HG03442 (cell line): Measurements from ENCODE around the gene HOXA11.

Source experiments
- ATAC-seq: cut with Tn5 transposase; IDR thresholded peaks from one replicate; pipeline ENCODE4 v1.9.1; 2021; ENCODE audit warnings: mild to moderate bottlenecking, moderate library complexity; ENCODE audit not compliant: unreplicated experiment

The HOXA11 gene

DNA sequence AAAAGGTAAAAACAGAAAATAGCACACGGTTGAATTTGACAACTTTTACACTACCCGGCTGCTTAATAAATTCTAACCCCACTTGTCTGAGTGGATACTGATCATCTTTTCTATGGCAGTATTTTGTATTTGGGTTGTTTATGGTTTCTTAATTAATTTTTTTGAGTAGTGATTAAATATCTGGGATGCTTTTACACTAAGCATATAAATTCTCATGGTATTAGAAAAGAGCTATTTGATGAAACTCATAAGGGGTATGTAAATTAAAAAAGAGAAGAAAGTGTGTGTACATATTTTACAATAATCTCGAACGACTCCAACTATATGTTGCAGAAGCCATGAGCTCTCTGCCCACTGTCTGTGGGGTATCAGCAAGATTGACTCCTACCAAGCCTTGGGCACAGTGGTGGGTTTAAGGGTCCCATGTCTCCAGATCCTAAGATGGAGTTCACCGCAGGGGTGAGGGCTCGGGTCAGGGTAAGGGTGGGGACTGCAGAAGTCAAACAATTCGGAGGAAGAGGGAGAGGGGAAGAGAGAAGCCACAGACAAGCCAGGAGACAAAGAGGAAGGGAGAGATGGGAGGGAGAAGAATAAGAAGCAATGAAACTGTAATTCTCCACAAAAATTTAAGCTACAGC, 22.4 kb upstream of the HOXA11 start:
- ATAC-seq = no peak

DNA sequence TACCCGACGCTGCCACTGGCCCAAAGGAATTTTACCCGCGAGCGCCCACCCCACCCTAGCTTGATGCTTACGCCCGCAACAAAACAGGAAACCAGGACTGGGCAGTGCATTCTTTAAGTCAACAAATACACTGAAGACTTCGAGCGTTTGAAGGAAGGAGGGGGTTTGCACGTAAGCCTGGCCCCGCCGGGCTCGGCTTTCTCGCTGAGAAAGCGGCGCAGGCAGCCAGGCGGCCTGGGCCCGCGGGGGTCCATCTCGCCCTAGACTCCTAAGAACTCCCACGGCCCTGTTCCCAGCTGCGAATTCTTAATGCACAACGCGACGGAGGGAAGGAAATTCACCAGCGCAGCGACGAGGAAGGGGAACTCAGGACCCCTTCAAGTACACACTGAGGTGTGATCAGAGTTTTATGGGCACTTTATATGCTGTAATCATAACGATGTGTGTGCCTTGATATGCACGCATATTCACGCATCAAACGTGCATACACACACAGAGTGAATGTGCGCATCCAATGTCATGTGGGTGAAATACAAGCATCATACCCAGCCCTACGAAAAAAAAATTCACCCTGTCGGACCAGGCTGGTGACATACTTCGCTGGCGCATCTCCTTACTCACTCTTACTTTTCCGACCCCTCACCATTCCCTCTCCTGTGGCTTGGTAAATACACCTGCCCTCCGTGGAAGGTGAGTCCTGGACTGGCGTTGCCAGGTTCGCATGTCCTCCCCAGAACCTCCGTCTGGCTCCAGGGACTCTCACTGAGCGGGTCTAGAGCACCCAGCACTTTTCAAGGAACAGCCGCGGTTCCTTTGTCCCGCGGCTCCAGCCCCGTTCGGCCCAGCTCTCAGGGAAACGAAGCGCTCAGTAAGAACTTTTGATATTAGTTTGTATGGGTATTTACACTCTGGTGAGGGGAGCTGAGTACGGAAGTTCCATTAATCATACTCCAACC, 20.6 kb upstream of the HOXA11 start:
- ATAC-seq = no peak

DNA sequence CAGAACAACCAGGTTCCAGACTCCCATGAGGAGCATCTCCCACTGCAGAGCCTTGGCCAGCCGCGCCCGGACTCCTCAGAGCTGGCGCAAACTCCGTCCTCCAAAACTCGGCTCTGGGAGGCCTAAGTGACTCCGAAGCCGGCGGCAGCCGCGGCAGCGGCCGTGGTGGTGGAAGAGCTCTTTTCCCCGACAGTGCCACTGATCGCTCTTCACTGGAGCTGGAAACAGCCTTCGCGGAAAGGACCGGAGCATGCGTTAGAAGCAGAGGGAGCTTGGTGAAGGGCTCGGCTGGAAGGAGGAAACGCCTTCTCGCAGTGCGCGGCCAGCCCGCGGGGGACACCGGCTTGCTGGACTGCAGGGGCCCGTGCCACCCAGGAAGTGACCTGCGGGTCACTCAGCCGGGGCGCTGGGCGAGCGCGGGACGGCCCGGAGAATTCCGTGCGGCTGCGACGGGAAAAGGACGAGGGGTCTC, 19.9 kb upstream of the HOXA11 start:
- ATAC-seq = no peak

DNA sequence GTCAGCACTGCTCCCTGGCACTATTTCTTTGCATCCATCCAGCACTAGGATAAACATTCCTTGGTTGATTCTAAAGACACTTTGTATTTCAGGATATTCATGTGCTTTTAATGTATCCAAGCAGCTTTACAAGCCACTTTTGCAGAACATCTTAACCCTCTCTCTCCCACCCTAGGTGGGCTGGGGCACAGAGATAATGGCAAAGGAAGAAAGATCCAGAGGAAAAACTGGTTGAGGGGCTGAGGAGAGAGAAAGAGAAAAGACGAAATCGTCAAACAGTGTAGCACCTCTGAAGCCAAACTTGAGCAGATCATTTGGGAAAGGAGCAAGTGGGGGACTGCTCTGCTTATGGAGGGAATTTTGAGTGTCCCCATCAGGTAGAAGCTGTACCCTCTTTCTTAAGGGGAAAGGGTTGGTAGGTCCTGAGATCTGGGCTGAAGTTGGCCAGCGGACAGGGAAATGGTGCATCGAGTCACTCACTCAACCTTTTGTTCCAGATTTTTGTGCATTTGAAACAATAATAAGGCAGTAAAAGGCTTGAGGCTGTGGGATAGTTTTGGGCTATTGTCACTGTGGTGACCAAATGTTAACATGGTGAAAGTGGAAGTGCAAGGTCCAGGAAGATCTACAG, 19.0 kb upstream of the HOXA11 start:
- no peak for ATAC-seq

DNA sequence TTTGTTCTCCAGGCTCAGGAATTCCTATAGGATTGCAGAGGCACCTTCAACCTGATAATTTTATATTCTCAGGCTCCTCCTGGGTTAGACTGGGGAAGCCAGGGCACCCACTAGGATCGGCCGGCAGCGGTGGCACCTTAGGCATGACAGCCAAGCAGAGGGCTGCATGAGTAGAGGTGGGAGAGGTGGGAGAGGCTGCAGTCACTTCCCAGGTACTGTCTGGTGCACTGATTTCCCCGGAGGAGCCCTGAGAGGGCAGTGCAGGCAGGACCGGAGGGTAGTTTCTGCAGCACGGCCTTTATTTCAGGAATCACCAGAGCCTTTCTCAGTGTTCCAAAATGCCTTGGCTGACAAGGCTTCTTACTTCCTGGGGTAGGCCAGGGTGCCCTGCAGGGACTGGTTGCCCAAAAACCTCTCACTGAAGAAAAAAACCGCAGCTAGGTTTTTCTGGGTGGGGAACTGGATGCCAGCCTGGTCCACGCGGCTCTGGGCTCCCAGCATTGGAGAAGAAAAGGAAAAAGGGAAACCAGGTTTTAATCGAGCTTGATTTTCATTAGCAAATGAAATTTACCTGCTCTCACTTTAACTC, 18.4 kb upstream of the HOXA11 start:
- no peak for ATAC-seq

DNA sequence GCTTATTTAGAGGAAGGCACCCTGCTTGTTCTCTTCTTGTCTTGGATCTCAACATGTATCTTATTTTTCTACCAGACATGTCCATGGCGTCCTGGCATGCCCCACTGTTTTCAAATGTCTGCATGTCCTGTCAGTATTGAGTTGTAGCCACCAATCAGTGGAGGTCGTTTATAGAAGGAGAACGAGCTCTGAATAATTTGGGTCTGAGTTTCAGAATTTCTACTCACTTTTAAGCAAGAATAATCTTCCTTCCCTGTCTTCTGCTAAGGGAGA, 17.8 kb upstream of the HOXA11 start:
- ATAC-seq = no peak

DNA sequence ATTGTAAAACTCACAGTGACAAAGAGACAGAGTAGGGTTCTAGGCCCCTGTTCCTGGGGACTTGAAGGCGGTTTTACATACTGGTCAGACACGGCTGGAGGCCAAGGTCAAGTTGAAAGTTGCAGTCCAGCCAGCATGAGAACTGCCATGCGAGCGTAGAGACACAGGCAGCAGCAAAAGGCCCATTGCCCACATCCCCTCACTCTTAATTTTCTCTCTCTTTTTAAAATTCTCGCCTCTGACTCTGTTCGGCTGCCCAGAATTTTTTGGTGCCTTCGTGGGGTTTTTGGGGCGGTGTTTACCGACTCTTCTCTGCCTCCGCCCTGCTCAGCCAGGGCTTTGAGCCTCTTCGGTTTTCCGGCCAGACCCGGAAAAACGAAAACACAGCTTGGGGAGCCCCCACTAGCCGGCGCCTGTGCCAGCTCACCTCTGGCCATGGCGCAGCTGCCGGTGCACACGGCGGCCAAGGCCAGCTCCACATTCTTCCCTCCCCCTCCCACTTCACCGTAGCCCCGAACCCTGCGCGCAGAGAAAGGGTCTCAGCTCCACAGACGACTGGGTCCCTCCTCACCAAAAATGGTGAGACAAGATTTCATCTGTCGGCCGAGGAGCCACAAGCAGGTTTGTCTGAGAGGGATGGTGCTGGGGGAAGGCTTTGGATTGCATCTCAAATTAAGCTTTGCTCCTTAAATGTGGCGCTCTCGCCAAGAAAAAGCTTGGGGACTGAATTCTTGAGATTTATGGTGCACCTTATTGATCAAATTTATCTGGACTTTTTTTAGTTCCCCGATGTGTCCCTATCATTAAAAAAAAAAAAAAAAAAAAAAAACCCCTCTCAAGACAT, 17.2 kb upstream of the HOXA11 start:
- ATAC-seq = no peak

DNA sequence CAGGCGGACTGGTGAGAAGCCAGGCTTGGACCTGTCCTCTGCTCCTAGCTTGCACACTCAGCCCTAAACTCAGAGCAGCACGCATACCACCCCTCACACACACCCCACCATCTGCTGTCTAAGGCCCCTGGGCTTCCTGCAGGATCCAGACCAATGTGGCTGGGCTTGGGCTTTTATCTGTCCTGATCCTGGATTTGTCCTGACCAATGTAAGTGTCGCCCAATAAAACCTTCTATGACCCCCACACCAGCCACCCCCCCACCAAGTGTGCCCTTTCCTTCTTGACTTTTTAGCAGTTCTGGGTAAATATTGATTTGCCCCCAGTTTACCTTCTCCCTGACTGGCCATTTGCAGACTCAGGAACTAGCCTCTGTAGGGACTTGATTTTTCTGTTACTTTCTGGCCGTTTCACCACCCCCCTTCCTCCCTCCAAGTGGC, 16.6 kb upstream of the HOXA11 start:
- no peak for ATAC-seq

DNA sequence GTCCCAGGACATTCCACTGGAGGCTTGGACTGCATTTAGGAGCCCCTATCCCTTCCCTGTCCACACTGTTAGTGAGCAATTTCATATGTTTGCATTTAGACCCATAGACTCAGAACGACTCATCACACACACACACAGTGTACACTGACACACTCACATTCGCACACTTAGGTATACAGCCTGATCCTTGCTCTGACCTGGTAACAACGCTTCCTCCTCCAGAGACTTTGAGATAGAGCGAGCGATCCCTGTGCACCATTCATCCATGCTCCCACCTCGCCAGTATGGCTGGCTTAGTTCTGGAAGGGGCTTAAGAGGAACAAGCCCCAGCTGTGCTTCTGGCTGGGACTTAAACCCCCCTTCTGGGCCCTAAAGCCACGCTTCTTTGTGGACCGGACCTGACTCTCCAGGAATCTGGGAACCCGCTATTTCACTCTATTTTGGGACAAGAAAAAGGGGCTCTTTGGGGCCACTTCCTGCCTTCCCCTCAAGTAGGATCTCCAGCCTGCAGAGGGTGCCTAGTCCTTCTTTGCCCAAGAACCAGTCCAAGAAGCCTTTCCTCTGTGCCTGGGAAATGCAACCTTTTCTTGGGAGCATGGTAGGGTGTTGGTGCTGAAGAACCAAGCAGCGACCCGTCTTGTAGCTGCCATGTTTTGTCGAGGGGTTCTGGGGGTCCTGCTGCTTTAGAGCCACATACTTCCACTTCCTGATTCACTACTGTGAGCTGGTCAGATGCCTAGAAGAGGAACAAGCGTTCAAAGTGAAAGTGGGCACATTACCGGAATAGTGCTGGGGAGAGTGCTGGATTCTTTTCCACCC, 15.9 kb upstream of the HOXA11 start:
- no peak for ATAC-seq

DNA sequence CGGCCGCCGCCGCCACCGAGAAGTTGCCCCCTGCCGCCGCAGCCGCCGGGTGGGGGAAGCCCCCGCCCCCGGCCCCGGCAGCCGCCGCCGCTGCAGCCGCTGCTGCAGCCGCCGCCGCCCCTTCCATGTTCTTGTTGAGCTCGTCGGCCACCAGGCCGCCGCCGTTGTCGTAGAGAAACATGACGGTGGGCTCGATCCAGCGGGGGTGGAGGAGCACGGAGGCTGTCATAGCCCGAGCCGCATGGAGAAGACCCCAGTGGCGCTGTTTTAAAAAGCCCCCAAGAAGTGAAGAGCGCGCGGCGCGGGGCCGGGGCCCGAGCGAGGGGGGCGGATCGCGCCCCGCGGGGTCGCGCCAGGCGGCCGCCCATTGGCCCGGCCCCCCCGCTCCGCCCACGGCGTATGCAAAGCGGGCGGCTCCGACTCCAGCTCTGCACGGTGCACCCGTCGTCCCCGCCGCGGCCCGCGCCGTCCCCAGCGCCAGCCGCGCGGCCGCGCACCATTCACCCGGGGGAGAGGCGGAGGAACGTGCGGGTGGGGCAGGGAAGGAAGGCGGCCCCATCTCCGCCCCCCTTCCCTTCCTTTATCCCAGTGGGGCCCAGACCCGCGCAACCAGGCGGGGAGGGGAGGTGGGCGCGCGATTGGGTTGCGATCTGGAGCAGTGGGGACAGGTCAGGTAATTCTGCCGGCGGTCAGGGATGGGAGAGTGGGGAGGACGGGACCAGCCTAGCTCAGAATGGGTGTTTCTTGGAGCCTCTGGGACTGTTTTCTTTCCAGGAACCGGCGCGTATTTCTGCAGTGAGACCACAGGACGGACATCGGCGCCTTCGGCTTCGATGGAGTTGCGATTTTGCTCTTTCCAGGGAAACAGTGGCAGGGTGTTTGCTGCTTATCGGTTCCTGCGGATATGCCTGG, 15.1 kb upstream of the HOXA11 start, which contains the start of gene HOXA13:
TSS of gene HOXA13 (minus strand) at position 243 of the 912 bp plus-strand sequence. CDS start at position 229, 14 bp downstream.
- ATAC-seq = no peak

DNA sequence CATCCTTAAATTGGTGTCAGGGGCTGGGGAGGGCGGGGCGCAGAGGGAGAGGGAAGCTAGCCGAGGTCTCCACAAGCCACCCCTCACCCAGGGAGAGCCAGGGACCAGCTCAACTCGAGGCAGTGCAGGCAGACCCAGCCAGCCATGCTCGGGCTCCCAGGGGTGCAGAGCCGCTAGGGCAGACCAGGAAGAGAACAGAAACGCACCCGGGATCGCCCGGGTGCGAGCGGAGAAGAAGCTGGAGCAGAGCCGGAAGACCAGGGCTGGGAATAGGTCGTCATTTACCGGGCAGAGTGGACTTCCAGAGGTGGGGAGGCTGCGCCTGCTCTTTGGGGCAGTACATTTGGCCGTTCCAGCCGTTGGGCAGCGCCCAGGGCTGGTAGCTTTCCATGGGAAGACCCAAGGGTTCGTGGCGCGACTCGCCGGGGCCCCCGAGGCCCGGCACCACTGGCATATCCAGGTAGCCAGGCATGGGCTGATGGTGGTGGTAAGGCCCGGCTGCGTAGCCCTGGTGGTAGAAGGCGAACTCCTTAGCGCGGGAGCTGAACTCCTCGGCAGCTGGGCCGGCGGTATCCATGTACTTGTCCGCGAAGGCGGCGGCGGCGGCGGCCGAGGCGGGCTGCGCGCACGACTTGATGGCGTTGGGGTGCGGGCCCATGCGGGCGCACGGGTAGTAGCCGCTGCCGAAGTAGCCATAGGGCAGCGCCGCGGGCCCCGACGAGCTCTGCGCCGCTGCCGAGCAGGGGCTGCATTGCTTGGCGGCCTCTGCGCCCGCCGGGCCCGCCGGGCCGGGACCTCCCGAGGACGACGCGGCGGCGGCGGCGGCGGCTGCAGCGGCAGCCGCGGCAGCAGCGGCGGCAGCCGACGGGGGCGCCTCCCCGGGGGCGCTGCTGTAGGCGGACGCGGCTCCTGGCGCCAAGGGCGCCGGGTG, 14.1 kb upstream of the HOXA11 start:
- no peak for ATAC-seq

DNA sequence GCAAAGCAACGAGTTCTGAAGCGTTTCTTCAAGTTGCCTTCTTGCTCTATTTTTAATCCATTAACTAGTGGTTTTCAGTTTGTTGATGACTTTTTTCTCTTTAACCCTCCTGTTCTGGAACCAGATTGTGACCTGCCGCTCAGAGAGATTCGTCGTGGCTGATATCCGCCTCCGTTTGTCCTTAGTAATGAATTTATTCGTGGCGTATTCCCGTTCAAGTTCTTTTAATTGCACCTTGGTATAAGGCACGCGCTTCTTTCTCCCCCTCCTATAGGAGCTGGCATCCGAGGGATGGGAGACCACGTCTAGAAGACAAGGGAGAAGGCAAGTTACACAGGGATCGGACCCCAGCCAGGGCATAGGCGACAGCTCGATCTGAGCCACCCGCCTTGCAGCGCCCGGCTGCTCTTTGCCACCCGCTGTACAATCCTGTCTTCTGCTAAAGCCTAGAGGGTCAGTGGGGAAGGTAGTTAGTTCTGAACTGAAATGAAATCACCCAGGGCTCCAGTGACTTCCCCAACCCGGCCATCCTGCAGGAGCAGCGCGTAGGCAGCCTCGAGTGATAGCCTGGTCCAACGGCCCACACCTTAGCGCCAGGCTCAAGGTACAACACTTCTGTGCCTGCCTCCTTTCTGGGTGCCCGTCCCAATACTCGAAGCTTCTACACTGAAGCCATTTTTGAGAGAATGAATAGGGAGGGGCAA, 13.3 kb upstream of the HOXA11 start:
- no peak for ATAC-seq

DNA sequence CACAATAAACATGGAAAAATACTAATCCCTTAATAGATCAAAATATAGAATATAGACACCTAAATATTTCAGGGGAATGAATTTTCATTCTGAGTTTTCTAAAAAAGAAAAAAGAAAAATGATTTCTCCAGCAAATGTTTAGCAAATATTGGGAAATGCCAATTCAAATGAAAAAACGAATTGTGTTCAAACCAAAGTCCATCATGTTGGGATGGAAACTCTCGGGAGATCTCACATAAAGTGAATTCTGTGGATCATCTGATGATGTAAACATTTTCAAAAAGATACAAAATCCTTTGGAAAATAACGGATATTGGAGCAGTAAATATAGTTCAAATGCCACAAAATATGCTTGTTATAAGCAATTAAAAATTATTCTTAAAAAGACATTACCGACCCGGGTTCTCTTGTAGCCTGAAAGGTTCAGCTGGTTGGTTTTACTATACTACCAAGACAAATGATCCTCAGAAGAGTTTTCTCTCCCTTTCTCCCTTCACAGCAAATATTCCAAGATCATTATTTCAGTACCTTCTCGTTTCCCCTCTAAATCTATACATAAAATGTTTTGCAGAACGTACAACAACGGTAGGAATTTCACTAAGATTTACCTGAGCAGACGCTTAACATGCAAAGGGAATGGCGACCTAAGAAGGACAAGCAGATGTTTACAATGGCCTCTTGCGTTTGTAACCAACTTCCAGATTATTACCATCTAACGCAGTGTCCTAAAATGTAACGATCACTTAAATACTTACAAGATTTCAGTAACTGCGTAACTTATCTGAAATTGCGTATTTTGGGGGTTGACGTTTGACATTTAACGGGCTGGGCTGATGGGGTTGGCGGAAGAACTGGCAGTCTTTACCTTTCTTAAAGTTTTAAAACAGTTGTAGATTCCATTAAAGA, 12.4 kb upstream of the HOXA11 start:
- no peak for ATAC-seq

DNA sequence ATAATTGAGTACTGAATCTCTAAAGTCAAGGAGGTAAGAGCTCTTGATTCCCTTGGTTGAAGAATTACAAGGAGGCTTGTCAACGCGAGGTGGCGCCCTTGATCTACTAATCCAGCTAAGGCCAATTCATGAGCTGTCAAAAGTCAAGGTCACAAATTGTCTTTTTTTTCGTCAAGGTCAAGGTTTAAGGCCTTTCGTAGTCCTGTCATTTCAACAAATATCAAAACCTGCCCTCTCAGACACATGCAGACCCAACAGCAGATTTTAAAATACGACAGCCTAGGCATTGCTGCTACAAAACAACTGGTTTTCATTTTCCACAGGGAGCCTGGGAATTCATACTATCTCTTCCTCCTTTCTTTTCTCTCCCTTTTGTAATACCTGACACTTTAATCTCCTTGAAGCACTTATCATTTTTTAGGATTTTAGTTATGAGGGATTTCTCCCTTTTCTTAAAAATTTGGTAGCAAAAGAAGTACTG, 11.3 kb upstream of the HOXA11 start:
- ATAC-seq = no peak

DNA sequence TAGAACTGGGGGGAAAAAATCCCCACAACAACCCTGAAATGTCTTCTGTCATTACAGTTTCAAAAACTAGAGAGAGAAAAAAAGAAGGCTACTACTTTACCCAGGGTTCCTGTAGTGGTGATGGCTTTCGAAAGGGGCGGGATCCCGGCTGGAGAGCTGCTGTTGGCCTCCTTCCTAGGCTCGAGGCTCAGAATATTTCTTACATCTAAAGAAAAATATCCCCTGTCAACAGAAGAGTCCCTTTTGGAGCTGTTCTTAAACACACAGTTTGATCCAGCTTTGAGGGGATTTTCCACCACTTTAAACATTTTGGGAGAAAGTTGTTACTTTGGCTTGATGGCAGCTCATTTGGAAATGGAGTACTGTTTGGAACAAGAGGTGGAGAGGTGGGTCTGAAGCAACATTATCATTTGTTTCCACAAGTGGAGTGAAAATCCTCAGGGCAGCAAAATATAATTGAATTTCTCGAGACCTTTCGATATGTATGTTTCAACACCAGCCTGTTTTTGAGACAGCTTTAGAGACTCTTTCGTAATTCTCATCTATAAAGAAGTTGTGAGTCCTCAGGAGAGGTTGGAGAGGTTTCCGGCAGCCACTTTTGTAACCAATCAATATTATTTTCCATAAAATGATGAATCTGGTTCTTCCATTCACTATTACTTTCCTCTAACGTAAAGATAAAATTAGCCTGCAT, 9.8 kb upstream of the HOXA11 start:
- ATAC-seq = no peak
